Mononuclear cell (primary cell): ENCODE measurements around the gene ACAN. TPM values are rescaled to one million over a fixed set of nuclear protein-coding genes. Genes with fewer than 3 reads are reported as not detected.
A peak's percentile ranks its signal among the peaks of the same experiment; 100 is the strongest.

ENCODE experiments used
- H3K27me3 ChIP-seq: 2 replicates; pipeline ENCODE4 v1.6.0; 2011; ENCODE audit warnings: low read length, control low read depth; ENCODE audit not compliant: insufficient read depth
- H3K4me1 ChIP-seq: 2 replicates; pipeline ENCODE4 v1.5.1; 2011; ENCODE audit warnings: mild to moderate bottlenecking, low read length, control low read depth; ENCODE audit not compliant: insufficient read depth
- H3K4me3 ChIP-seq: 2 replicates; pipeline ENCODE4 v1.5.1; 2011; ENCODE audit warnings: mild to moderate bottlenecking, low read length, moderate library complexity
- H3K9me3 ChIP-seq: 2 replicates; pipeline ENCODE4 v1.5.1; 2011; ENCODE audit warnings: low read depth, mild to moderate bottlenecking, control low read depth, low read length
- total RNA-seq: library from RNA; depleted of rRNA; stranded (reverse); fragments of >200 nt; gene quantifications from one replicate; pipeline ENCODE4 v1.2.3, GENCODE V29; 2012

The ACAN gene
- total RNA-seq, 1 donor: under 0.01 TPM

GRCh38 chr15:88904624-88905327, 101.5 kb downstream of the ACAN start:
- Histone ChIP-seq H3K4me3 (no peak overlapping the region), H3K4me1 (peaks cover 18% of the 10 kb centered on the region), H3K27me3 (no peaks in the 10 kb centered on the region), H3K9me3 (no peaks in the 10 kb centered on the region)

GRCh38 chr15:88905576-88905975, 102.3 kb downstream of the ACAN start:
- H3K9me3 ChIP-seq: no peaks in the 10 kb centered on the region
- no peak overlapping the region for H3K4me3 ChIP-seq
- H3K4me1 ChIP-seq: peaks cover 18% of the 10 kb centered on the region
- no peaks in the 10 kb centered on the region for H3K27me3 ChIP-seq

GRCh38 chr15:88906130-88906529, 102.9 kb downstream of the ACAN start:
- H3K4me1 ChIP-seq: peaks cover 18% of the 10 kb centered on the region
- H3K27me3 ChIP-seq: no peaks in the 10 kb centered on the region
- H3K9me3 ChIP-seq: no peaks in the 10 kb centered on the region
- H3K4me3 ChIP-seq: no peak overlapping the region

- Histone ChIP-seq H3K4me3 (no peak overlapping the region), H3K9me3 (no peaks in the 10 kb centered on the region), H3K4me1 (peaks cover 18% of the 10 kb centered on the region), H3K27me3 (no peaks in the 10 kb centered on the region)
These were observed 103.3 kb downstream of the ACAN start for GRCh38 chr15:88906551-88906950.

- H3K27me3 ChIP-seq: no peaks in the 10 kb centered on the region
- H3K9me3 ChIP-seq: no peaks in the 10 kb centered on the region
- no peak overlapping the region for H3K4me3 ChIP-seq
- H3K4me1 ChIP-seq: peaks cover 20% of the 10 kb centered on the region
These were observed 103.9 kb downstream of the ACAN start for GRCh38 chr15:88907111-88907510.

GRCh38 chr15:88908123-88908522, 104.9 kb downstream of the ACAN start:
- Histone ChIP-seq H3K4me1 (peaks cover 28% of the 10 kb centered on the region), H3K9me3 (no peaks in the 10 kb centered on the region), H3K27me3 (no peaks in the 10 kb centered on the region), H3K4me3 (no peak overlapping the region)

- no peak overlapping the region for H3K4me3 ChIP-seq
- H3K4me1 ChIP-seq: peaks cover 24% of the 10 kb centered on the region
- H3K27me3 ChIP-seq: no peaks in the 10 kb centered on the region
- H3K9me3 ChIP-seq: no peaks in the 10 kb centered on the region
These were observed 105.7 kb downstream of the ACAN start for GRCh38 chr15:88908697-88909621.

GRCh38 chr15:88909956-88910831, 107.0 kb downstream of the ACAN start:
- H3K4me3 ChIP-seq: no peak overlapping the region
- no peaks in the 10 kb centered on the region for H3K9me3 ChIP-seq
- H3K4me1 ChIP-seq: peaks cover 12% of the 10 kb centered on the region
- no peaks in the 10 kb centered on the region for H3K27me3 ChIP-seq

- H3K4me1 ChIP-seq: peaks cover 9% of the 10 kb centered on the region
- H3K4me3 ChIP-seq: no peak overlapping the region
- no peaks in the 10 kb centered on the region for H3K9me3 ChIP-seq
- no peaks in the 10 kb centered on the region for H3K27me3 ChIP-seq
These were observed 108.5 kb downstream of the ACAN start for GRCh38 chr15:88911766-88912118.

GRCh38 chr15:88912500-88912921, 109.3 kb downstream of the ACAN start:
- Histone ChIP-seq H3K4me1 (peaks cover 9% of the 10 kb centered on the region), H3K9me3 (no peaks in the 10 kb centered on the region), H3K4me3 (peak overlapping the region; percentile 52), H3K27me3 (no peaks in the 10 kb centered on the region)

GRCh38 chr15:88913017-88913849, 110.0 kb downstream of the ACAN start, which contains the start of gene MFGE8:
Gene MFGE8 (minus strand): TSS chr15:88913379. CDS start chr15:88913319, 60 bp downstream.
- Histone ChIP-seq H3K9me3 (no peaks in the 10 kb centered on the region), H3K4me3 (peak within 1 kb of the TSS; percentile 52), H3K4me1 (peaks cover 9% of the 10 kb centered on the region), H3K27me3 (no peaks in the 10 kb centered on the region)

GRCh38 chr15:88913850-88914169, 110.6 kb downstream of the ACAN start:
- Histone ChIP-seq H3K4me3 (peak overlapping the region; percentile 52), H3K27me3 (no peaks in the 10 kb centered on the region), H3K4me1 (peaks cover 9% of the 10 kb centered on the region), H3K9me3 (no peaks in the 10 kb centered on the region)

- Histone ChIP-seq H3K9me3 (no peaks in the 10 kb centered on the region), H3K4me3 (no peak overlapping the region), H3K4me1 (peaks cover 9% of the 10 kb centered on the region), H3K27me3 (no peaks in the 10 kb centered on the region)
These were observed 112.1 kb downstream of the ACAN start for GRCh38 chr15:88915354-88915753.

- H3K4me1 ChIP-seq: peaks cover 1% of the 10 kb centered on the region
- H3K27me3 ChIP-seq: no peaks in the 10 kb centered on the region
- H3K4me3 ChIP-seq: no peak overlapping the region
- no peaks in the 10 kb centered on the region for H3K9me3 ChIP-seq
These were observed 114.5 kb downstream of the ACAN start for GRCh38 chr15:88917760-88918159.
